PC-3 (cell line): ENCODE data around the gene SYNE1.

Experiments
- EZH2 ChIP-seq: fragments of 300-600 bp; sonication (generic); IDR thresholded peaks from one replicate; pipeline ENCODE4 v1.6.1; 2017; ENCODE audit warnings: antibody characterized with exemption, mild to moderate bottlenecking, low read length; ENCODE audit not compliant: unreplicated experiment
- TF ChIP-seq, protein P1 (sequence below): fragments of 300-600 bp; sonication (generic); conservative IDR thresholded peaks from 2 replicates; pipeline ENCODE4 v1.5.1; 2017; ENCODE audit warnings: antibody characterized with exemption, low read depth, mild to moderate bottlenecking, low read length

DNA sequence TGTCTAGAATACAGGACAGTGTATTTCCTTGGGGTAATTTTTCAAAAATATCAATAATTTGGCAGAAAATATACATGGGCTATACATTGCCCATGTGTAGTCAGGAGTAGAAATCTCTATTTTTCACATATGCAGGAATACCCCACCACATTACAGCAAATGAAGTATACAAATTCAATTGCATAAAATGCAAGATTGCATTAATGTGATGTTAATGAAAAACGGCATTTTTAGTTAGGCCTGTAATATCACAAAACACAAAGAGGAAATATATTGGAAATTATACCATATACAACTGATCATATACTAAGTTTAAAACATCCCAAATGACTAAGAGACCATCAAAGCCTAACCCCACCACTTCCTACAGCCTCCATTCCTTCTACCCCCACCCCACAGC is 154.9 kb downstream of the SYNE1 start:
- TF ChIP-seq, protein P1, sequence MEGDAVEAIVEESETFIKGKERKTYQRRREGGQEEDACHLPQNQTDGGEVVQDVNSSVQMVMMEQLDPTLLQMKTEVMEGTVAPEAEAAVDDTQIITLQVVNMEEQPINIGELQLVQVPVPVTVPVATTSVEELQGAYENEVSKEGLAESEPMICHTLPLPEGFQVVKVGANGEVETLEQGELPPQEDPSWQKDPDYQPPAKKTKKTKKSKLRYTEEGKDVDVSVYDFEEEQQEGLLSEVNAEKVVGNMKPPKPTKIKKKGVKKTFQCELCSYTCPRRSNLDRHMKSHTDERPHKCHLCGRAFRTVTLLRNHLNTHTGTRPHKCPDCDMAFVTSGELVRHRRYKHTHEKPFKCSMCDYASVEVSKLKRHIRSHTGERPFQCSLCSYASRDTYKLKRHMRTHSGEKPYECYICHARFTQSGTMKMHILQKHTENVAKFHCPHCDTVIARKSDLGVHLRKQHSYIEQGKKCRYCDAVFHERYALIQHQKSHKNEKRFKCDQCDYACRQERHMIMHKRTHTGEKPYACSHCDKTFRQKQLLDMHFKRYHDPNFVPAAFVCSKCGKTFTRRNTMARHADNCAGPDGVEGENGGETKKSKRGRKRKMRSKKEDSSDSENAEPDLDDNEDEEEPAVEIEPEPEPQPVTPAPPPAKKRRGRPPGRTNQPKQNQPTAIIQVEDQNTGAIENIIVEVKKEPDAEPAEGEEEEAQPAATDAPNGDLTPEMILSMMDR = no peak
- TF ChIP-seq EZH2 = no peak
